K562 (cell line): ENCODE measurements around the gene FBXW9. TPM values are rescaled to one million over a fixed set of nuclear protein-coding genes. Genes with fewer than 3 reads are reported as not detected.

Source experiments
- BRD4 ChIP-seq: fragments of 200-600 bp; sonication (generic); IDR thresholded peaks from 2 replicates; pipeline ENCODE4 v1.6.1; 2017; ENCODE audit warnings: inconsistent platforms
- CBX3 ChIP-seq, 2 experiments: IDR thresholded peaks; 1 replicate in 1 of 2; 2 replicates in 1 of 2; pipeline ENCODE4 v1.6.1; 2012; ENCODE audit warnings: inconsistent platforms in 2 of 2, low read length in 2 of 2, borderline replicate concordance in 1 of 2, control low read depth in 1 of 2
- FOS ChIP-seq: IDR thresholded peaks from 3 replicates; pipeline ENCODE4 v1.6.1; 2011; ENCODE audit not compliant: insufficient read length; ENCODE audit errors: extremely low read depth
- HCFC1 ChIP-seq: IDR thresholded peaks from 2 replicates; pipeline ENCODE4 v1.6.1; 2012; ENCODE audit warnings: low read depth, low read length, improper control_type of control experiment
- HDAC1 ChIP-seq, 2 experiments: fragments of 450-650 bp; IDR thresholded peaks; 2 replicates each; pipeline ENCODE4 v1.6.1; 2016 to 2017; ENCODE audit warnings: inconsistent platforms in 1 of 2, mild to moderate bottlenecking in 1 of 2, moderate library complexity in 1 of 2
- HEY1 ChIP-seq: fragments of 250-450 bp; sonication (Bioruptor Pico); IDR thresholded peaks from 2 replicates; pipeline ENCODE4 v1.5.0; 2020; ENCODE audit warnings: mild to moderate bottlenecking, moderate library complexity, borderline replicate concordance
- HMGN3 ChIP-seq: IDR thresholded peaks from 2 replicates; pipeline ENCODE4 v1.6.1; 2011; ENCODE audit warnings: borderline replicate concordance, low read depth, mild to moderate bottlenecking, mixed read lengths, low read length; ENCODE audit not compliant: insufficient read length; ENCODE audit errors: extremely low read depth
- KLF13 ChIP-seq: fragments of 450-650 bp; IDR thresholded peaks from 2 replicates; pipeline ENCODE4 v1.6.1; 2016; ENCODE audit warnings: missing genetic modification characterization, low read depth, mild to moderate bottlenecking, missing compliant biosample characterization, moderate library complexity, borderline replicate concordance
- MBD1 ChIP-seq: fragments of 250-450 bp; sonication (Bioruptor Pico); IDR thresholded peaks from 2 replicates; pipeline ENCODE4 v1.8.0; 2022; ENCODE audit warnings: inconsistent platforms
- NR2C2 ChIP-seq, 2 experiments: fragments of 200-800 bp in 1 of 2; sonication (Bioruptor generic) in 1 of 2; sonication (generic) in 1 of 2; formaldehyde crosslinking in 1 of 2; IDR thresholded peaks; 2 replicates each; pipeline versions ENCODE4 v1.6.1 to v1.8.0; 2016 to 2022; ENCODE audit warnings: mild to moderate bottlenecking in 1 of 2, missing compliant biosample characterization in 1 of 2, missing genetic modification characterization in 1 of 2, missing genetic modification reagents in 1 of 2
- POLR2G ChIP-seq: fragments of 200-400 bp; formaldehyde crosslinking; IDR thresholded peaks from 2 replicates; pipeline ENCODE4 v1.6.1; 2017; ENCODE audit warnings: low read depth, mild to moderate bottlenecking, antibody characterized with exemption, low read length, moderate library complexity
- PRDM10 ChIP-seq: fragments of 450-650 bp; IDR thresholded peaks from 2 replicates; pipeline ENCODE4 v1.6.1; 2018; ENCODE audit not compliant: partially characterized antibody
- SNIP1 ChIP-seq: fragments of 450-650 bp; IDR thresholded peaks from 2 replicates; pipeline ENCODE4 v1.7.1; 2017; ENCODE audit warnings: low read depth, mild to moderate bottlenecking
- STAT5A ChIP-seq: IDR thresholded peaks from 2 replicates; pipeline ENCODE4 v1.6.1; 2012; ENCODE audit warnings: low read length, inconsistent platforms, borderline replicate concordance
- polyA plus RNA-seq, 8 experiments: library from polyadenylated mRNA; depleted of rRNA in 4 of 8; stranded (reverse) in 5 of 8; unstranded in 3 of 8; fragments of >200 nt; fragmentation: Nextera tagmentation in 2 of 8; fragmentation: Illumina TruSeq in 1 of 8; extraction: Ambion mirVana in 2 of 8; extraction: Trizol in 1 of 8; gene quantifications; 2 replicates each; pipeline versions ENCODE4 v1.2.1 to v1.2.3, GENCODE V29; 2011 to 2014; ENCODE audit warnings: inconsistent platforms in 1 of 8, missing spikeins in 1 of 8
- total RNA-seq, 7 experiments: library from RNA; depleted of rRNA in 6 of 7; stranded (reverse); fragments of >200 nt in 6 of 7; fragmentation: Illumina TruSeq in 2 of 7; extraction: Trizol in 2 of 7; gene quantifications; 2 replicates each; pipeline versions ENCODE4 v1.2.1 to v1.2.3, GENCODE V29; 2011 to 2021; ENCODE audit warnings: low replicate concordance in 1 of 7
- TF ChIP-seq, protein P1 (sequence below): fragments of 450-650 bp; conservative IDR thresholded peaks from 2 replicates; pipeline ENCODE4 v1.6.1; 2016; ENCODE audit warnings: missing genetic modification characterization, low read depth, mild to moderate bottlenecking, missing compliant biosample characterization, moderate library complexity
- TF ChIP-seq, protein P2 (sequence below), 3 experiments: IDR thresholded peaks in 2 of 3; conservative IDR thresholded peaks in 1 of 3; 2 replicates each; pipeline ENCODE4 v1.5.1; 2011 to 2012; ENCODE audit warnings: low read length in 3 of 3, mild to moderate bottlenecking in 3 of 3, control low read depth in 2 of 3, improper control_type of control experiment in 1 of 3, inconsistent platforms in 1 of 3, low read depth in 1 of 3, mixed read lengths in 1 of 3, moderate library complexity in 1 of 3; ENCODE audit not compliant: insufficient read depth in 2 of 3

Gene FBXW9
- total and polyA plus RNA-seq, 9 of the 15 experiments (the other 6 are each of a cell fraction or from before 2014, with no cell fraction given), result 0.23 to 21.7 (median 6.2) TPM

GRCh38 chr19:12733369-12734214, 37.2 kb upstream of the FBXW9 start (continued):
- peak; percentile 56 for TF ChIP-seq PRDM10
- peak; percentile 28; the same call in 1 of the 2 replicates for TF ChIP-seq HCFC1
- TF ChIP-seq, protein P1, sequence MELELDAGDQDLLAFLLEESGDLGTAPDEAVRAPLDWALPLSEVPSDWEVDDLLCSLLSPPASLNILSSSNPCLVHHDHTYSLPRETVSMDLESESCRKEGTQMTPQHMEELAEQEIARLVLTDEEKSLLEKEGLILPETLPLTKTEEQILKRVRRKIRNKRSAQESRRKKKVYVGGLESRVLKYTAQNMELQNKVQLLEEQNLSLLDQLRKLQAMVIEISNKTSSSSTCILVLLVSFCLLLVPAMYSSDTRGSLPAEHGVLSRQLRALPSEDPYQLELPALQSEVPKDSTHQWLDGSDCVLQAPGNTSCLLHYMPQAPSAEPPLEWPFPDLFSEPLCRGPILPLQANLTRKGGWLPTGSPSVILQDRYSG (tag), result no peak
- TF ChIP-seq, protein P2, sequence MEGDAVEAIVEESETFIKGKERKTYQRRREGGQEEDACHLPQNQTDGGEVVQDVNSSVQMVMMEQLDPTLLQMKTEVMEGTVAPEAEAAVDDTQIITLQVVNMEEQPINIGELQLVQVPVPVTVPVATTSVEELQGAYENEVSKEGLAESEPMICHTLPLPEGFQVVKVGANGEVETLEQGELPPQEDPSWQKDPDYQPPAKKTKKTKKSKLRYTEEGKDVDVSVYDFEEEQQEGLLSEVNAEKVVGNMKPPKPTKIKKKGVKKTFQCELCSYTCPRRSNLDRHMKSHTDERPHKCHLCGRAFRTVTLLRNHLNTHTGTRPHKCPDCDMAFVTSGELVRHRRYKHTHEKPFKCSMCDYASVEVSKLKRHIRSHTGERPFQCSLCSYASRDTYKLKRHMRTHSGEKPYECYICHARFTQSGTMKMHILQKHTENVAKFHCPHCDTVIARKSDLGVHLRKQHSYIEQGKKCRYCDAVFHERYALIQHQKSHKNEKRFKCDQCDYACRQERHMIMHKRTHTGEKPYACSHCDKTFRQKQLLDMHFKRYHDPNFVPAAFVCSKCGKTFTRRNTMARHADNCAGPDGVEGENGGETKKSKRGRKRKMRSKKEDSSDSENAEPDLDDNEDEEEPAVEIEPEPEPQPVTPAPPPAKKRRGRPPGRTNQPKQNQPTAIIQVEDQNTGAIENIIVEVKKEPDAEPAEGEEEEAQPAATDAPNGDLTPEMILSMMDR (IDR thresholded peaks at IDR 0.05 in 2 of 3, conservative IDR thresholded peaks at IDR 0.05 in 1 of 3; ENCODE audit: insufficient read depth in 2 of 3, low read depth in 1 of 3, low read length in 3 of 3), result peak; percentile 79 to 95 (median 87)
- TF ChIP-seq HDAC1 (IDR thresholded peaks at IDR 0.05), result 0 out of 4 replicates have a peak, but pooled peaks of 1 of the 2 experiments have one; percentile 43
- TF ChIP-seq FOS, result no peak
- TF ChIP-seq POLR2G, result no peak
- no peak for TF ChIP-seq KLF13
- no peak for TF ChIP-seq CBX3 (IDR thresholded peaks at IDR 0.05; ENCODE audit: borderline replicate concordance in 1 of 2, low read length in 2 of 2)
- no peak for TF ChIP-seq HMGN3
- no peak for TF ChIP-seq NR2C2 (CRISPR knock-in tag; IDR thresholded peaks at IDR 0.05)
- no peak for TF ChIP-seq NR2C2 (tag; IDR thresholded peaks at IDR 0.05)
- no peak for TF ChIP-seq HEY1 (CRISPR knock-in tag)
- no peak for TF ChIP-seq STAT5A
- no peak; the same call in 1 of the 2 replicates for TF ChIP-seq BRD4
- no peak for TF ChIP-seq SNIP1
- TF ChIP-seq MBD1 (CRISPR knock-in tag), result no peak
